Fibroblast of lung (primary cell): ENCODE results near the gene GADL1. TPM values are rescaled to one million over a fixed set of nuclear protein-coding genes. Genes with fewer than 3 reads are reported as not detected.

Source experiments
- DNase-seq, 2 donors: peaks; one replicate each; pipeline versions ENCODE4 v3.0.0 to v3.0.0-alpha.2; 2010; ENCODE audit warnings: low read depth in 2 of 2
- H2AFZ ChIP-seq: 2 replicates; pipeline ENCODE4 v1.5.1; 2012; ENCODE audit warnings: low read length, control low read depth, inconsistent platforms
- H3K27ac ChIP-seq: 2 replicates; pipeline ENCODE4 v1.5.1; 2011; ENCODE audit warnings: low read length, control low read depth; ENCODE audit not compliant: insufficient read depth
- H3K27me3 ChIP-seq: 2 replicates; pipeline ENCODE4 v1.5.1; 2011; ENCODE audit warnings: mild to moderate bottlenecking, low read length; ENCODE audit not compliant: control insufficient read depth, insufficient read depth
- H3K36me3 ChIP-seq: 2 replicates; pipeline ENCODE4 v1.5.1; 2011; ENCODE audit warnings: low read length; ENCODE audit not compliant: control insufficient read depth, insufficient read depth
- H3K4me1 ChIP-seq: 2 replicates; pipeline ENCODE4 v1.5.1; 2011; ENCODE audit warnings: low read length; ENCODE audit not compliant: control insufficient read depth, insufficient read depth; ENCODE audit errors: extremely low read depth
- H3K4me2 ChIP-seq: 2 replicates; pipeline ENCODE4 v1.5.1; 2011; ENCODE audit warnings: low read length, control low read depth; ENCODE audit not compliant: insufficient read depth; ENCODE audit errors: extremely low read depth
- H3K4me3 ChIP-seq, 4 experiments: fragments of 200-600 bp in 1 of 4; sonication (generic) in 1 of 4; replicated peaks in 1 of 4; 2 replicates each; pipeline ENCODE4 v1.5.1; 2011 to 2016; ENCODE audit warnings: low read length in 4 of 4, low read depth in 3 of 4, mild to moderate bottlenecking in 3 of 4, control low read depth in 2 of 4, inconsistent platforms in 1 of 4, mixed read lengths in 1 of 4; ENCODE audit not compliant: insufficient read depth in 1 of 4; ENCODE audit errors: control extremely low read depth in 1 of 4
- H3K79me2 ChIP-seq: 2 replicates; pipeline ENCODE4 v1.5.1; 2012; ENCODE audit warnings: mild to moderate bottlenecking, low read length, inconsistent platforms; ENCODE audit not compliant: control insufficient read depth, insufficient read depth
- H3K9ac ChIP-seq: 2 replicates; pipeline ENCODE4 v1.5.1; 2011; ENCODE audit warnings: mild to moderate bottlenecking, low read length, control low read depth; ENCODE audit not compliant: insufficient read depth
- H3K9me3 ChIP-seq: 2 replicates; pipeline ENCODE4 v1.5.1; 2012; ENCODE audit warnings: low read depth, low read length; ENCODE audit not compliant: control insufficient read depth, insufficient read depth
- H4K20me1 ChIP-seq: 2 replicates; pipeline ENCODE4 v1.5.1; 2011; ENCODE audit warnings: low read length; ENCODE audit not compliant: control insufficient read depth, insufficient read depth; ENCODE audit errors: extremely low read depth
- EZH2 ChIP-seq: IDR thresholded peaks from 2 replicates; pipeline ENCODE4 v1.5.1; 2012; ENCODE audit warnings: low read length, control low read depth, mild to moderate bottlenecking; ENCODE audit errors: missing control alignments
- polyA plus RNA-seq, 2 donors: library from polyadenylated mRNA; depleted of rRNA in 1 of 2; stranded (reverse) in 1 of 2; unstranded in 1 of 2; fragments of >200 nt; gene quantifications; 2 replicates each; pipeline ENCODE4 v1.2.1, GENCODE V29; 2011 to 2012; ENCODE audit warnings: missing spikeins in 1 of 2
- total RNA-seq: library from RNA; depleted of rRNA; stranded (reverse); fragments of >200 nt; gene quantifications from 2 replicates; pipeline ENCODE4 v1.2.1, GENCODE V29; 2014
- TF ChIP-seq, protein P1 (sequence below), 2 donors: IDR thresholded peaks in 1 of 2; conservative IDR thresholded peaks in 1 of 2; 1 replicate in 1 of 2; 2 replicates in 1 of 2; pipeline ENCODE4 v1.5.1; 2011 to 2012; ENCODE audit warnings: low read length in 2 of 2, control low read depth in 1 of 2, inconsistent platforms in 1 of 2, low read depth in 1 of 2, mild to moderate bottlenecking in 1 of 2

The GADL1 gene
- total and polyA plus RNA-seq, 2 donors (not counting 1 experiment from before 2014, with no cell fraction given), result 0.18 to 3.6 TPM

GRCh38 chr3:30756218-30756617 is 138.2 kb downstream of the GADL1 start:
- H3K9me3 ChIP-seq, result no peaks in the 10 kb centered on the region

GRCh38 chr3:30754426-30754825 is 140.0 kb downstream of the GADL1 start:
- no peaks in the 10 kb centered on the region for H4K20me1 ChIP-seq
- H3K27ac ChIP-seq, result no peak overlapping the region
- H3K9ac ChIP-seq, result no peak overlapping the region
- H3K36me3 ChIP-seq, result no peaks in the 10 kb centered on the region
- no peak overlapping the region for H3K4me3 ChIP-seq
- TF ChIP-seq, protein P1, sequence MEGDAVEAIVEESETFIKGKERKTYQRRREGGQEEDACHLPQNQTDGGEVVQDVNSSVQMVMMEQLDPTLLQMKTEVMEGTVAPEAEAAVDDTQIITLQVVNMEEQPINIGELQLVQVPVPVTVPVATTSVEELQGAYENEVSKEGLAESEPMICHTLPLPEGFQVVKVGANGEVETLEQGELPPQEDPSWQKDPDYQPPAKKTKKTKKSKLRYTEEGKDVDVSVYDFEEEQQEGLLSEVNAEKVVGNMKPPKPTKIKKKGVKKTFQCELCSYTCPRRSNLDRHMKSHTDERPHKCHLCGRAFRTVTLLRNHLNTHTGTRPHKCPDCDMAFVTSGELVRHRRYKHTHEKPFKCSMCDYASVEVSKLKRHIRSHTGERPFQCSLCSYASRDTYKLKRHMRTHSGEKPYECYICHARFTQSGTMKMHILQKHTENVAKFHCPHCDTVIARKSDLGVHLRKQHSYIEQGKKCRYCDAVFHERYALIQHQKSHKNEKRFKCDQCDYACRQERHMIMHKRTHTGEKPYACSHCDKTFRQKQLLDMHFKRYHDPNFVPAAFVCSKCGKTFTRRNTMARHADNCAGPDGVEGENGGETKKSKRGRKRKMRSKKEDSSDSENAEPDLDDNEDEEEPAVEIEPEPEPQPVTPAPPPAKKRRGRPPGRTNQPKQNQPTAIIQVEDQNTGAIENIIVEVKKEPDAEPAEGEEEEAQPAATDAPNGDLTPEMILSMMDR (conservative IDR thresholded peaks at IDR 0.05 in 1 of 2, IDR thresholded peaks at IDR 0.05 in 1 of 2; ENCODE audit: low read depth in 1 of 2, low read length in 2 of 2), result no peak
- TF ChIP-seq EZH2, result no peak
- H3K27me3 ChIP-seq, result no peaks in the 10 kb centered on the region
- no peak overlapping the region for H2AFZ ChIP-seq
- H3K4me1 ChIP-seq, result no peaks in the 10 kb centered on the region
- no peaks in the 10 kb centered on the region for H3K79me2 ChIP-seq
- H3K4me2 ChIP-seq, result no peak overlapping the region
- no peaks in the 10 kb centered on the region for H3K9me3 ChIP-seq
- DNase-seq, result peak in 1 of 2 donors; percentile 47

More at GRCh38 chr3:30756218-30756617, 138.2 kb downstream of the GADL1 start:
- no peaks in the 10 kb centered on the region for H3K27me3 ChIP-seq
- no peak overlapping the region for H2AFZ ChIP-seq
- H3K36me3 ChIP-seq, result no peaks in the 10 kb centered on the region
- no peak overlapping the region for H3K9ac ChIP-seq
- H3K27ac ChIP-seq, result no peak overlapping the region
- TF ChIP-seq, protein P1 (conservative IDR thresholded peaks at IDR 0.05 in 1 of 2, IDR thresholded peaks at IDR 0.05 in 1 of 2; ENCODE audit: low read depth in 1 of 2, low read length in 2 of 2), result no peak
- no peak for TF ChIP-seq EZH2
- no peaks in the 10 kb centered on the region for H3K79me2 ChIP-seq
- no peak overlapping the region for H3K4me3 ChIP-seq
- no peaks in the 10 kb centered on the region for H3K4me1 ChIP-seq
- no peak for DNase-seq
- no peak overlapping the region for H3K4me2 ChIP-seq
- H4K20me1 ChIP-seq, result no peaks in the 10 kb centered on the region

DNA sequence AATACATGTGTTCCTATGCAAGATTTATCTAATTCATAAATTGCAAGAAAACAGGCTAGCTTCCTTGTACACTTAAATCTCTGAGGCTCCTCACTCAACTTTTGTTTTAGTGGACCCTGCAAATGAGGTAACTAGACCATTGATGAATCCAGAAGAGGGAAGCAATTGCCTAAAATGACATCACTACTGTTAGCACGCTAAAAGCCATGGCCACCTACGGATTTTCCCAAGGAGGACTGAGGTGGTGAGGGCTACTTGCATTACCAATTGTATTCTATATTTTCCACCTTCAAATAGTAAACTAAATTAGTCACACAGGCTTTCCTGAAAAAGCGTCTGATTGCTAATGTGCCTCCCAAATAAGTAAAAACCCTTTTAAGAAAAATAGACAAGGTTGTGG is 140.7 kb downstream of the GADL1 start:
- no peak for TF ChIP-seq EZH2
- TF ChIP-seq, protein P1 (conservative IDR thresholded peaks at IDR 0.05 in 1 of 2, IDR thresholded peaks at IDR 0.05 in 1 of 2; ENCODE audit: low read depth in 1 of 2, low read length in 2 of 2), result no peak
- Histone ChIP-seq H2AFZ (no peak overlapping the region), H3K4me3 (no peak overlapping the region), H3K79me2 (no peaks in the 10 kb centered on the region), H3K9ac (no peak overlapping the region), H4K20me1 (no peaks in the 10 kb centered on the region), H3K4me2 (no peak overlapping the region), H3K36me3 (no peaks in the 10 kb centered on the region), H3K4me1 (no peaks in the 10 kb centered on the region), H3K27me3 (no peaks in the 10 kb centered on the region), H3K9me3 (no peaks in the 10 kb centered on the region), H3K27ac (no peak overlapping the region)
- DNase-seq, result no peak
